HG03439 (cell line): Measurements from ENCODE around the gene SLC7A10.

Experiments used
- ATAC-seq: cut with Tn5 transposase; IDR thresholded peaks from one replicate; pipeline ENCODE4 v1.9.1; 2021; ENCODE audit warnings: mild to moderate bottlenecking, moderate library complexity; ENCODE audit not compliant: unreplicated experiment

Gene SLC7A10

DNA sequence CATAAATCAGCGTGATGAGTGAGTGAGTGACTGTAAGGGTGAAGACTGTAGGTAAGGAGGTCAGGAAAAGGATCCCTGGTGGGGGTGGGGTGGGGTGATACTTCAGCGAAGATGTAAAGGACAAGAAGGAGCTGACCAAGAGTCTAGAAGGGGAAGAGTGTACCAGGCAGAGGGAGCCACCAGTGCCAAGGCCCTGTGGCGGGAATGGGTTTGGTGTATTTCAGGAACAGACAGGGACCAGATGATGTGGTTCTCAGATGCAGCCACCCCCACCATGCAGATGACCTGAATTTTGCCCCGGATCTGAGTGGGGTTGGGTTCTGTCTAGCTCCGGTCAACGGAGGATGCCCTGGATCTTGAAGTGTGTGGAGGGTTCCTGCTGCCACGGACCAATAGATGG is 30.1 kb upstream of the SLC7A10 start:
- ATAC-seq, result no peak

DNA sequence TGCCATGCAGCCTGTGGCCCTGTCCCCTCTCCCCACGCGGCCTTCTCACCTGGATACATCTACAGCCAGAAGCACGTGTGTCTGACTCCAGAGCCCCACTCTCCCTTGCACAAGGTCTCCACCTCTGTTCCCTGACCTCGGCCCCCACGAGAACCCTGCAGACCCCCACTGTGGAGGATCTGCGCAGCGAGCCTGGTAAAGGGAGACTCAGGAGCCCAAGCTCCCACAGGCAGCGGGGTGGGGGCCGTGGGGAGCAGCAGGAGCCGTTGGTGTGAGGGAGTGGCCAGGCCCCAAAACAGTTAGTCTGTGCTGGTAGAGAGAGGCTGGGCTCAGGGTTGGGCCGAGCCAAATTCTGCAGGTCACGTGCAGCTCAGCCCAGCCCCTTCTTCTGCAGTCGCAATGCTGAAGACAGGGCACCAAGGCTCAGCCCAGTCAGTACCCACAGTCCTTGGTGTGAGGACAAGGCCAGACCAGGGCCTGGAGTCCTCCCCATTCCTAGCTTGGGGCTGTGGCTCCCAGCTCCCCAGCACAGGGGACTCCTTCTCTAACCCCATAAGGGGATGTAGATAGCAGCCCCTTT is 28.7 kb upstream of the SLC7A10 start:
- ATAC-seq, result no peak

DNA sequence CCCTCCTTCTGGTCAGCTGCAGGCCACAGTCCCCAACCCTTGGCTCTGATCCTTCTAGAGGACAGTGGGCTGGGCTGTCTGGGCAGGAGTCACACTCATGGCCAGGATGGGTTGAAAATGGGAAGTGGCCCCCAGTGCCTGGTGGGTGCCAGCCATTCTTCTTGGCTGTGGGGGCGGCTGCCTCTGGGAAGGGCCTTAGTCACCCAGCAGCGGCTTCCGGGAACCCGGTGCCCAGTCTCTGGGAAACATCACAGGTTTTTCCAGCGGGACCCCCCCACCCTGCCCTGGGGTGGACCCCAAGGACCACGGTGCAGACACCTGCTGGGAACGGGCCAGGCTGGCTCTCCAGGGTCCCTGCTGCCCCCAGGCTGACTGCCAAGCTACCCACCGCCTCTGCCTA is 27.3 kb upstream of the SLC7A10 start:
- ATAC-seq, result no peak

DNA sequence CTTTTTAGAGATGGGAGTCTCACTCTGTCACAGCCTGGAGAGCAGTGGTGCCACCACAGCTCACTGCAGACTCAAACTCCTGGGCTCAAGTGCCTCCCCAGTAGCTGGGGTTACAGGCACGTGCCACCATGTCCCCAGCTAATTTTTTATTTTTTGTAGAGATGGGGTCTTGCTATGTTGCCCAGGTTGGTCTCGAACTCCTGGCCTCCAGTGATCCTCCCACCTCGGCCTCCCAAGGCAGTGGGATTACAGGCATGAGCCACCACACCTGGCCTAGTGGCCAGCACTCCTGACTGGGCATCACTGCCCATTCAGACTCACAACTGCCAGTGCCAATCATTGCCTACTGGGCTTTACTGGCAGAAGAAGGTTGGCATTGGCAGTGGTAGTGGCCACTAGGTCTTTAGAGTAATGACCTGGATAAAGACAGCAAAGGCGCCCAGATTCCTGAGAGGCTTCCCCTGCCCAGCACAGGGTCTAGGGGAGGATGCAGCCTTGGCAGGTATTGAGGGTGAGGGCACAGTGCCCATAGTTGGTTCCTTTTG is 26.8 kb upstream of the SLC7A10 start:
- ATAC-seq, result no peak

DNA sequence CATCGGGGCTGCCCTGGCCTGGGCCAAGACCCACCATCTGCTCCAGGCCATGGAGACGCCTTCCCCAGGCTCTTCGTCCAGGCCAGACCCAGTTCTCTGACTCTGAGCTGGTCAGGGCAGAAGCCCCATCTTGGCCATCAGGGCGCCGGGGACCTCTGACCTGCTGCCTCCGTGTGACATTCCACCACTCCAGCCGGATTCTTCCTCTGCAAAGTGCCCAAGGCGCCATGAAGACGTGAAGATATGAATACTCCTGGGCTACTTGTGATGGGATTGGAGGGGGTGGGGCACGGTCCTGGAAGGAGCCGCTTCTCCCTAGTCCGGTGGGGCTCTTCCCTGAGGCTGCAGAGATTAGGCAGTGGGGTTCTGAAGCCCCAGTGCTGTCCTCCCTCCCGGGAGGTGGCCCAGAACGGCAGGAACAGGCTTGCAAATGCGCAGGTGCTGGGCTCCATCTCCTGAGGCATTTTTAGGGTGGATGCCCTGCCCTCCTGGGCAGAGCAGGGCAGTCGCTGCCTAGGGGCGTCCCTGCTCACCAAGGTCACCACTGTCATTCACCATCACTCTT is 26.0 kb upstream of the SLC7A10 start:
- no peak for ATAC-seq

DNA sequence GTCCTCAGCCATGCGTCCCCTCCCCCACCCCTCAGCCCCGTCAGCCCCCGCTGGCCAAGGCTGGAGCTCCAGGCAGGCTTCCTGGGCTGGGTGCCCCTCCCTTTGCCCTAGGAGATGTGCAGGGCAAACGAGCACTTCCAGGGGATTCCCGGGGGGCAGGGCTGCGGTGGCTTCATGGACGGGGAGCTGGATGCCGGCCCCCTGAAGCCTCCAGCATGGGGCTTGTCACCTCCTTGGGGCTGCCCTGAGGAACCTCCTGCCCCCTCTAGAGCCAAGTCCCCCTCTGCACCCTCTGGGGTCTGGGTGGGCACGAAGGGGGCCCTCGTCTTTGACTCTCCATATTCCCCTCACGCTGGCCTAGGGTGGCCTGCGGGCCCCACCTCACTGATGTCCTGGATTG is 25.4 kb upstream of the SLC7A10 start:
- ATAC-seq, result no peak

DNA sequence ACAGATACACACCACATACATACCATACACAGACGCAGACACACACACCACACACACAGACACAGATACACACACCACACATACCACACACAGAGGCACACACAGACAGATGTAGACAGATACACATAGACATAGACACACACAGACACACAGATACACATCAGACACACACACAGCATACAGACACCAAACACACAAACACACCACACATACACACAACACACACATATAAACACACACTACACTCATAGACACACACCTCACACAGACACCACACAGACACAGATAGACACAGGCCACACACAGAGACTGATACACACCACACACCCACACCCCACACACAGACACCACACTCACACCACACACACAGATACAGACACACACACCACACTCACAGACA is 24.9 kb upstream of the SLC7A10 start:
- no peak for ATAC-seq

DNA sequence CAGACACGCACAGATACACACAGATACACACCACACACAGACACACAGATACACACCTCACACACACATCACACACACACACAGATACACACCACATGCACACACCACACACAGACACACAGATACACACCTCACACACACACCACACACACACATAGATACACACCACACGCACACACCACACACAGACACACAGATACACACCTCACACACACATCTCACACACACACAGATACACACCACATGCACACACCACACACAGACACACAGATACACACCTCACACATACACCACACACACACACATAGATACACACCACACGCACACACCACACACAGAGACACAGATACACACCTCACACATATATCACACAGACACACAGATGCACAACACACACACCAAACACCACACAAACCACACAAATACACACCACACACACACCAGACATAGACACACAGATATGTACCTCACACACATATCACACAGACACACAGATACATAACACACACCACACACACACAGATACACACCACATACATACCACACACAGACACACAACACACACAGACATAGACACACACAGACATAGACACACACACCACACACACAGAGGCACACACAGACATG is 24.2 kb upstream of the SLC7A10 start:
- ATAC-seq, result no peak

DNA sequence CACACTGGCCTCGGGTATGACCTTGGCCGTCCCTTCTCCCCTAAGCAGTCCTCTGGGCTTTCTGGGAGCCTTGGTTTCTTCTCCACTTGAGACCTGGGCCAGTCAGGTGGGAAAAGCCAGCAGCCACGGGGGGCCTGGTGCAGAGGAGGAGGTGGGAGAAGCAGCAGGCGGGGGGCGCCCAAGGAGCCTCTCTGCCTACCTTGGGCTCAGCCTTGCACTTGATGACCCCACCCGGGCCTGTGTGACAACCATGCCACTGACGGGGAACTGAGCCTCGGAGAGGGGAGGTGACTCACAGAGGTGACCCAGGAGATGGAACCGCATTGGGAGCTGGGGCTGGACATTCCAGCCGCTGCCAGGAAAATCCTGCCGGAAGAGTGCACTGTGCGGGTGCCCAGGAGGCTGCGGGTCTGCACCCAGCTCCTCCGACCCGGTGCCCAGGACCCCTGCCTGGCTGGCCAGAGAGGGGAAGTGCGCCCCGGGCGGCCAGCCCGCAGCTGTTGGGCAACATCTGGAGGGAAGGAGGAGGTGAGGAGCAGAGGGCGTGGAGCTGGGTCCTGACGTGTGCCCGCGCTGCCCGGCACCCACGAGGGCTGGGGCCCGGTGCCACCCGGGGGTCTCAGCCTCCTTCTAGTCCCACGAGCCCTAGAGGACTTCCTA is 23.4 kb upstream of the SLC7A10 start:
- ATAC-seq, result no peak

DNA sequence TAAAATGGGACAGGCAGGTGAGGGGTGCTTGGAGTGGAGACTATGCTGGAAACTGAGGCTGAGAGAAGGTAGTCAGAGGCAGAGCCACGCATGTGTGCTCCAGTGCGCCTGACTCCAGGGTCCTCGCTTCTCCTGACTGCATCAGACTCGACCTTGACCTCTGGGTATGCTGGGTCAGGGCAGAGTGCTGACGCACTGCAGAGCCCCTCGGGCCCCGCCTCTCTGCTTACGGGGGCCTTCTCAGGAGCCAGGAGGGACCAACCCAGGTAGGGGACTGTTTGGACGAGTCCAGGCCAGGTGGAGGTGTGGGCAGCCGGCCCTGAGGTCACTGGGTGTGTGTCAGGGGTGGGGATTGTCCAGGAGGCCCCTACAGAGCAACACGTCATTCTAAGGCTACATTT is 22.9 kb upstream of the SLC7A10 start:
- ATAC-seq, result no peak

DNA sequence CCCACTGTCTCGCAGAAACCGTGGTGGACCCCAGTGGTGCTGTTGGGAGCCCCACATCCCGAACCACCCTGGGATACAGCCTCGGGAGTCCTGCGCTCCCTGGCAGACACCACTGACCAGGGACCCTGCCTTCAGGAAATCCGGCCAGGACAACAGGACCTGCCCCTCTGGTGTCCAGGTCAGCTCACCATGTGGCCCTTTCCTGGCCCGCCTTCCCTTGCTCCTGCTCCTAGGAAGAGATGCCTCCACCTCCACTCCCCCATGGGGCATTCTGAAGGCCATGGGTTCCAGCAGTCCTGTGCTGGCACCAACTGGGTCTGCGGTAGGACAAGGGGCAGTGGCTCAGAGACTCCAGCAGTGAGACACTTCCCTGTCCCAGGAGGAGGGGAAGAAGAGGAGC is 22.5 kb upstream of the SLC7A10 start:
- no peak for ATAC-seq

DNA sequence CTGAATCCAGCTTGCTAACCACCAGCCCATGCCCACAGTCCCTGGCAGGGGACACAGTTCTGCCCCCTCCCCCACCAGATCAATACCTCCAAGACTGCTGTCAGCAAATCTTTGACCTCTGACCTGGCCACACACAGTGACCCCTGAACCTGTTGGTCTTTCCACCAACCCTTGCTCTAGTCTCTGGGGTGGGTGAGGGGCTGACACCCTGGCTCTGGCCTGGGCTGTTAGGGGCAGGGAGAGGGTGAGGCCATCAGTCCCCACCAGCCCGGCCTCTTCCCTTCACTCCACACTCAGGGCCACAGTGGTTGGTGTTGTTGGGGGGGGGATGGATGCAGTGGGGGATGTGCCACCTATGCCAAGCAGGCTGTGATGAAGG is 21.8 kb upstream of the SLC7A10 start:
- no peak for ATAC-seq

DNA sequence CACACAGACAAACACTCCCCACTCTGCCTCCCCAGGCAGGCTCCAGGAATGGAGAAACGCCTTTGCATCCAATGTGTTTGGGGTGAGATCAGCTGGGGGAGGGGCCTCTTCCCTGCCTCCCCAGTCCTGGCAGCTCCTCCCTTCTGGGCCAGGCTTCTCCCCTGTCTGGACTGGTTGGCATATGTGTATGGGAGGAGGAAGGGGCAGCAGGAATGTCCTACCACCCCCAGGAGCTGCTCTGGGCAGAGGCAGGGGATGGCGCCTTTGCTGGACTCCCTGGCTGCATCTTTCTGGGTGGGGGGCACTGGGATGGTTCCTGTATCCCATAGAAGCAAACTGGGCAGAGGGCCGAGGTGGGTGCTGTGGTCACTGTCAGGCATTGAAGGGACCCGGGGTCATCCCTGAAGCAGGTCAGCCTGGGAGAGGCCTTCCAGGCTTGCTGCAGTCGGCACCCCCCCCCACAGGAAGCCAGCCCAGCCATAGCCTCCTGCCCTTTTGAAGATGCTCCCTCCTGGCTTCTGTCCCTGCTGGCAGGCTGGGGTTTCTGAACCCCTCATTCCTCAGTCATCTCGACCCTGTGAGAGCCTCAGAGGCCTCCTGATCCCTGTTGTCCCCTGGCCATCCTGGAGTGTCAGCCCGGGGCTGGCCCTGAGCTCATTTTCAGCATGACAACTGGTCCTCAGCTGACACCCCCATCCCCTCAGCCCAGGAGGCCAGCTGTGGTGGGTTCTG is 21.2 kb upstream of the SLC7A10 start:
- ATAC-seq, result no peak

DNA sequence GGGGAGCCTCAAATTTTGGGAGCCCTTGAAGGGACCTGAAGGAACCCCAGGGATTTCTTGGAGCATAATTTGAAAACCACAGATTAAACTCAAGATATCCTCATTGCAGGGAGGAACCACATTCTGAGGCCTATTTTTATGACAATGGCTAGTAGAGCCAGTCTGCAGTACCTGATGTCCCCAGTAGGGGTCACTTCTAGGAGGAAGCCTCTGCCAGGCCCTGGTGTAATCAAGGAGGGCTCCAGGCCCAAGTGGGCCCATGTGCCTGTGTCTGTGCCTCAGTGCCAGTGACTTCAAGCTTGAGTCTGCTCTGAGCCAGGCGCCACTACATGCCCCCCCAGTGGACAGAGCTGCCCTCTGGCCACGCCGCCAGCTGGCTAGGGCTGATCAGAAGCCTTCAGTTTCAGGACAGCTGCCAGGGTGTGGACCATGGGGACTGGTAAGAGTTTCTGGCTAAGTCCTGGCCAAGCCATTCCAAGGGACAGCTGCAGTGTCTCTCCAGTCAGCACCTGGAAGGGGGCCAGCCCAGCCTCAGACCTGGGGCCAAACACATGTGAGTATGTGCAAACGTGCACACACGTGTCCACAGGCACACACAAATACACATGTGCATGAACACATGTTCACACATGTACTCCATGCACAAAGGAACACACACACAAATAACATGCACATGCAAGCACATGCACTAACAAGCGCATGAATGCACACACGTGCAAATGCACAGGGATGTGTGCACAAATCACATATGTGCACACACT is 20.5 kb upstream of the SLC7A10 start:
- no peak for ATAC-seq

DNA sequence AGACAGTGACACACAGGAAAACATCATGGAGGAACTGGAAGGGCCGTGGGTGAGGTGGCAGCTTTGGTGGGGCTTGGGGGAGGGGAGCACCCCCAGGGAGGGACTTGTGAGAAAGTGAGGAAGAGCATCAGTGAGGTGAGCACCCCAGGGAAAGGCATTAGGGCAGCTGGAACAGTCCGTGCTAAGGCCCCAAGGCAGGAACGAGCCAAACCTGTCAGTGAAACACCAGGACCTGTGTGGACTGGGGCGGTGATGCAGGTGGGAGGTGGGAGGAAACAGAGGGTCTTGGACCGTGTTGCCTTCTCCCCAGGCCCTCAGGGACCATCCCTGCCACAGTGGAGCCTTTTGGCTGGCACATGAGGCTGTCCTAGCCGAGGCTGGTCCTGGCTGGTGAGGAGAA is 17.3 kb upstream of the SLC7A10 start:
- no peak for ATAC-seq

DNA sequence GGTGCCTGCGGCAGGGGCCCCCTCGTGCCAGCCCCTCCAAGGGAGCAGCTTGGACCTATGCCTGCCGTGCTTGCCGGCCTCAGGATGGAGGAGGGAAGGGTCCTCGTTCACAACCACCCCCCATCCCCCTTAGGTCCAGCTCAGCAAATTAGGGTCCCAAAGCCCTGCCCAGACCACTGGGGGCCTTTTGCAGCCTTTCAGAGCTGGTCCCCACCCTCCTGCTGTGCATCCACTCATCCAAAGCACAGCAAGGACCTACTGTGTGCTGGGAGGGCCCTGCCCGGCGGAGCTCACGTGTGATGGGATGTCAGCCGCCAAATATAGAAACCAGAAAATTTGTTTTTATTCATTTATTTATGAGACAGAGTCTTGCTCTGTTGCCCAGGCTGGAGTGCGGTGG is 16.5 kb upstream of the SLC7A10 start:
- ATAC-seq, result no peak

DNA sequence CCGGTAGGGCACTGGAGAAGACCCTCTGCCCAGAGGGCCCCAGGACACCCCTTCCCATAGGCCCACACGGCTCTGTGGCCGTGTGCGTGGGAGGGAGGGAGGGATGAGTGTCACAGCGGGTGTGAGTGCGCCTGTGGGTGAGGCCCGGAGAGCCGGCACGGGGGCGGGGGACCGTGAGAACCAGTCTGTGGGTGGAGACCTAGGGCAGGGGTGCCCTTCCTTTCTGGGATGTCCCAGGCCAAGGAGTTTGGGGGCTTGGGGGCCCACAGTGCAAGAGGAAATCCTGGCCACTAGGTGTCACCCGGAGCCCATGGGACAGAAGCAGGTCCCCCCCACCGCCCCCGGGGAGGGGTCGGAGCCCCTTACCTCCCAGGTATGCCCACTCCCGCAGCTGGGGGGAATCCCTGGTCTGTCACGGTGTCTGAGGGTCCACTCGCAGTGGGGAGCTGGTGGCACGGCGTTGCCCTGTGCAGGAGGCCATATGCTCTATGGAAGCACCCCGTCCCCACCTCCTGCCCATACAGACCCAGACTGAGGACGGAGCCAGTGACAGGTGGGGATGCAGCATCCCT is 16.0 kb upstream of the SLC7A10 start:
- ATAC-seq, result no peak

DNA sequence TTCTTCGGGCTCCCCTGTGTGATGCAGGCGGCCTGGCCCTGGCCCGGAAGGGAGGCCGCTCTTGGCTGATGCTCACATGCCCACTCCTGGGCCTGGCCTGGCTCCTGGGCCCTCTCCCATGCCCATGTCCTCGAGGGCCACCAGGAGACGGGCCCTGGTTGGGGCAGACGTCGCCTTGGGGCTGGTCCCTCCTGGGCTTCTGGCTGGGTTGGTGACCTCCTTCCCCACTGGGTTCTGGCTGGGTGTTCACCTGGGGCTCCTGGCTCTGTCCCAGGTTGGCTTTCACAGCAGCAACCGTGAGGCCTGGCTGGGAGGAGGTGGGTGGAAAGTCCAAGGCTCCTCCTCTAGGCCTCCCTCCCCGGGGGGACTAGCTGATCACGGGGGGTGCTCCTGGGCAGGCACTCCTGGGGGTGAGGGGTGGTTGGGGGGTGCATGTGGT is 15.5 kb upstream of the SLC7A10 start:
- ATAC-seq, result no peak

DNA sequence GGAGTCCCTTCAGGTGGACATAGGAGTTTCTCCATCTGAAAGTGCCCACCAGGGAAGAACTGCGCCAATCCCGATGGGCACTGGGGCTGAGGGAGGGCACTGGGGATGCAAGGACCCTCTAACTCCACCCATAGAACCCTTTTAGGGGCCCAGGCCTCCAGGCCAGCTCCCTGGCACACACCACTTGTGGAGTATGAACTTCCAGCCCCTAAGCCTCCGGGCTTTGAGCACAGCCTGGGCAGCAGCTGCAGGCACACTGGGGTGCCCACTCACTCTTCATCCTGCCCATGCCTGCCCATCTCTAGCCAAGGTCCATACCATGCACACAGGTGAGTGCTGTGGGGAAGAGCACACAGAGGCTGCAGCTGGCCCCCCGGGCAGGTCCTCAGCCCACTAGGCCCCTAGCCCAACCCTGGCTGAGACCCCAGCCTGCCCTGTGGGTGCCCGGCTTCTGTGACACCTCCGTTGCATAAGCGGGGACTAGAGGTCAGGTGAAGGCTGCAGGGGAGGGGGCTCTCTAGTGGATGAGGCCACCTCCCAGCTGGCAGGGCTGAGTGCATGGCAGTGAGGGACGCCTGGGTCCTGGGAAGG is 14.6 kb upstream of the SLC7A10 start:
- ATAC-seq, result no peak
